C1 segment of cervical spinal cord (tissue), 14 donors: Measurements from ENCODE around the gene ISG15.

Experiments used
- DNase-seq, 14 donors: peaks; one replicate each; lab custom pipeline; 2025; lab: John Stamatoyannopoulos, UW

The ISG15 gene

GRCh38 chr1:1026599-1027413, 13.5 kb downstream of the ISG15 start:
- no peak for DNase-seq

- no peak for DNase-seq
These were observed 14.5 kb downstream of the ISG15 start for GRCh38 chr1:1027791-1028190.

- DNase-seq: peak in 1 of 14 donors; percentile 13
These were observed 17.8 kb downstream of the ISG15 start for GRCh38 chr1:1030867-1031658.

GRCh38 chr1:1031659-1032235, 18.4 kb downstream of the ISG15 start:
- no peak for DNase-seq

- peak in 1 of 14 donors; percentile 44 for DNase-seq
These were observed 19.1 kb downstream of the ISG15 start for GRCh38 chr1:1032424-1032823.

- peak in 12 of 14 donors; percentile 12 to 75 (median 48) for DNase-seq
These were observed 19.8 kb downstream of the ISG15 start for GRCh38 chr1:1033009-1033587.

GRCh38 chr1:1033731-1034438, 20.6 kb downstream of the ISG15 start:
- DNase-seq: no peak

GRCh38 chr1:1034439-1034781, 21.1 kb downstream of the ISG15 start:
- DNase-seq: no peak

- DNase-seq: no peak
These were observed 22.1 kb downstream of the ISG15 start for GRCh38 chr1:1035291-1035943.

GRCh38 chr1:1037366-1038327, 24.4 kb downstream of the ISG15 start:
- DNase-seq: no peak

- no peak for DNase-seq
These were observed 25.4 kb downstream of the ISG15 start for GRCh38 chr1:1038694-1039093.

GRCh38 chr1:1039145-1039910, 26.0 kb downstream of the ISG15 start:
- DNase-seq: no peak

GRCh38 chr1:1040004-1040991, 27.0 kb downstream of the ISG15 start:
- peak in 8 of 14 donors; percentile 13 to 64 (median 28) for DNase-seq

GRCh38 chr1:1041092-1041523, 27.8 kb downstream of the ISG15 start:
- DNase-seq: no peak

- no peak for DNase-seq
These were observed 28.6 kb downstream of the ISG15 start for GRCh38 chr1:1041873-1042272.

GRCh38 chr1:1042835-1043234, 29.5 kb downstream of the ISG15 start:
- DNase-seq: no peak

- no peak for DNase-seq
These were observed 30.1 kb downstream of the ISG15 start for GRCh38 chr1:1043411-1043810.

- DNase-seq: no peak
These were observed 30.6 kb downstream of the ISG15 start for GRCh38 chr1:1043921-1044320.
